ENCODE measurements around the gene PPP1R7. TPM values are rescaled to one million over a fixed set of nuclear protein-coding genes. Genes with fewer than 3 reads are reported as not detected.

Gene PPP1R7
- total RNA-seq, 1 experiment from 2014 or later, result 39.5 TPM

GRCh38 chr2:241178961-241179360 is 28.7 kb downstream of the PPP1R7 start:
- no peaks in the 10 kb centered on the region for H3K27me3 ChIP-seq (ENCODE audit: low read length)
- H2AFZ ChIP-seq (ENCODE audit: low read length), result no peak overlapping the region
- no peak overlapping the region for H3K27ac ChIP-seq (ENCODE audit: low read length)
- no peaks in the 10 kb centered on the region for H4K20me1 ChIP-seq (ENCODE audit: insufficient read depth, low read depth, low read length)
- no peak overlapping the region for H3K4me2 ChIP-seq (ENCODE audit: low read depth, low read length, poor library complexity, severe bottlenecking)
- no peak for DNase-seq
- no peak overlapping the region for H3K4me3 ChIP-seq (ENCODE audit: low read length)
- H3K79me2 ChIP-seq (ENCODE audit: low read length), result no peaks in the 10 kb centered on the region
- no peaks in the 10 kb centered on the region for H3K9me2 ChIP-seq (replicated peaks; ENCODE audit: insufficient read depth, low read length)
- H3K9ac ChIP-seq (ENCODE audit: low read length), result no peak overlapping the region
- no peaks in the 10 kb centered on the region for H3K4me1 ChIP-seq (ENCODE audit: low read length)
- no peaks in the 10 kb centered on the region for H3K9me3 ChIP-seq (ENCODE audit: low read length)
- 0 out of 2 replicates have a peak, but pooled peaks cover 4% of the 10 kb centered on the region for H3K36me3 ChIP-seq (ENCODE audit: insufficient read depth, low read length)

- Histone ChIP-seq H3K9ac (ENCODE audit: low read length) (no peak overlapping the region), H3K4me3 (ENCODE audit: low read length) (no peak overlapping the region), H3K27me3 (ENCODE audit: low read length) (no peaks in the 10 kb centered on the region), H3K9me2 (replicated peaks; ENCODE audit: insufficient read depth, low read length) (no peaks in the 10 kb centered on the region), H3K4me2 (ENCODE audit: low read depth, low read length, poor library complexity, severe bottlenecking) (no peak overlapping the region), H4K20me1 (ENCODE audit: insufficient read depth, low read depth, low read length) (no peaks in the 10 kb centered on the region), H3K9me3 (ENCODE audit: low read length) (no peaks in the 10 kb centered on the region), H3K27ac (ENCODE audit: low read length) (no peak overlapping the region), H3K36me3 (ENCODE audit: insufficient read depth, low read length) (0 out of 2 replicates have a peak, but pooled peaks cover 4% of the 10 kb centered on the region), H3K4me1 (ENCODE audit: low read length) (no peaks in the 10 kb centered on the region), H2AFZ (ENCODE audit: low read length) (no peak overlapping the region), H3K79me2 (ENCODE audit: low read length) (no peaks in the 10 kb centered on the region)
- no peak for DNase-seq
Observed at GRCh38 chr2:241179899-241180298, 29.6 kb downstream of the PPP1R7 start.

- Histone ChIP-seq H3K36me3 (ENCODE audit: insufficient read depth, low read length) (0 out of 2 replicates have a peak, but pooled peaks cover under 1% of the 10 kb centered on the region), H2AFZ (ENCODE audit: low read length) (no peak overlapping the region), H4K20me1 (ENCODE audit: insufficient read depth, low read depth, low read length) (no peaks in the 10 kb centered on the region), H3K9me3 (ENCODE audit: low read length) (no peaks in the 10 kb centered on the region), H3K79me2 (ENCODE audit: low read length) (no peaks in the 10 kb centered on the region), H3K27me3 (ENCODE audit: low read length) (no peaks in the 10 kb centered on the region), H3K9me2 (replicated peaks; ENCODE audit: insufficient read depth, low read length) (no peaks in the 10 kb centered on the region), H3K9ac (ENCODE audit: low read length) (no peak overlapping the region), H3K4me2 (ENCODE audit: low read depth, low read length, poor library complexity, severe bottlenecking) (no peak overlapping the region), H3K4me1 (ENCODE audit: low read length) (no peaks in the 10 kb centered on the region), H3K27ac (ENCODE audit: low read length) (no peak overlapping the region), H3K4me3 (ENCODE audit: low read length) (no peak overlapping the region)
- no peak for DNase-seq
Observed at GRCh38 chr2:241180495-241180894, 30.2 kb downstream of the PPP1R7 start.

GRCh38 chr2:241182126-241182525 is 31.9 kb downstream of the PPP1R7 start:
- Histone ChIP-seq H3K9me3 (ENCODE audit: low read length) (no peaks in the 10 kb centered on the region), H3K79me2 (ENCODE audit: low read length) (no peaks in the 10 kb centered on the region), H3K9ac (ENCODE audit: low read length) (no peak overlapping the region), H3K27ac (ENCODE audit: low read length) (no peak overlapping the region), H3K4me3 (ENCODE audit: low read length) (no peak overlapping the region), H3K27me3 (ENCODE audit: low read length) (no peaks in the 10 kb centered on the region), H3K4me1 (ENCODE audit: low read length) (peaks cover 1% of the 10 kb centered on the region), H3K9me2 (replicated peaks; ENCODE audit: insufficient read depth, low read length) (no peaks in the 10 kb centered on the region), H3K36me3 (ENCODE audit: insufficient read depth, low read length) (no peaks in the 10 kb centered on the region), H4K20me1 (ENCODE audit: insufficient read depth, low read depth, low read length) (0 out of 2 replicates have a peak, but pooled peaks cover 5% of the 10 kb centered on the region), H2AFZ (ENCODE audit: low read length) (no peak overlapping the region), H3K4me2 (ENCODE audit: low read depth, low read length, poor library complexity, severe bottlenecking) (no peak overlapping the region)
- no peak for DNase-seq

GRCh38 chr2:241182531-241183133 is 32.4 kb downstream of the PPP1R7 start:
- Histone ChIP-seq H3K9me3 (ENCODE audit: low read length) (no peaks in the 10 kb centered on the region), H3K4me3 (ENCODE audit: low read length) (no peak overlapping the region), H3K9ac (ENCODE audit: low read length) (no peak overlapping the region), H3K79me2 (ENCODE audit: low read length) (no peaks in the 10 kb centered on the region), H3K36me3 (ENCODE audit: insufficient read depth, low read length) (no peaks in the 10 kb centered on the region), H3K4me2 (ENCODE audit: low read depth, low read length, poor library complexity, severe bottlenecking) (no peak overlapping the region), H3K9me2 (replicated peaks; ENCODE audit: insufficient read depth, low read length) (no peaks in the 10 kb centered on the region), H2AFZ (ENCODE audit: low read length) (no peak overlapping the region), H3K4me1 (ENCODE audit: low read length) (peaks cover 6% of the 10 kb centered on the region), H4K20me1 (ENCODE audit: insufficient read depth, low read depth, low read length) (0 out of 2 replicates have a peak, but pooled peaks cover 5% of the 10 kb centered on the region), H3K27me3 (ENCODE audit: low read length) (no peaks in the 10 kb centered on the region), H3K27ac (ENCODE audit: low read length) (no peak overlapping the region)
- no peak for DNase-seq

GRCh38 chr2:241183221-241183620 is 33.0 kb downstream of the PPP1R7 start:
- Histone ChIP-seq H3K9me2 (replicated peaks; ENCODE audit: insufficient read depth, low read length) (no peaks in the 10 kb centered on the region), H3K27me3 (ENCODE audit: low read length) (no peaks in the 10 kb centered on the region), H3K4me2 (ENCODE audit: low read depth, low read length, poor library complexity, severe bottlenecking) (no peak overlapping the region), H4K20me1 (ENCODE audit: insufficient read depth, low read depth, low read length) (peaks cover 5% of the 10 kb centered on the region; the same call in 1 of the 2 replicates), H3K9me3 (ENCODE audit: low read length) (no peaks in the 10 kb centered on the region), H2AFZ (ENCODE audit: low read length) (no peak overlapping the region), H3K79me2 (ENCODE audit: low read length) (no peaks in the 10 kb centered on the region), H3K27ac (ENCODE audit: low read length) (no peak overlapping the region), H3K4me1 (ENCODE audit: low read length) (peaks cover 12% of the 10 kb centered on the region), H3K36me3 (ENCODE audit: insufficient read depth, low read length) (no peaks in the 10 kb centered on the region), H3K9ac (ENCODE audit: low read length) (no peak overlapping the region), H3K4me3 (ENCODE audit: low read length) (no peak overlapping the region)
- no peak for DNase-seq

GRCh38 chr2:241184901-241185300 is 34.6 kb downstream of the PPP1R7 start:
- no peaks in the 10 kb centered on the region for H3K9me2 ChIP-seq (replicated peaks; ENCODE audit: insufficient read depth, low read length)
- H3K4me2 ChIP-seq (ENCODE audit: low read depth, low read length, poor library complexity, severe bottlenecking), result no peak overlapping the region
- no peaks in the 10 kb centered on the region for H3K9me3 ChIP-seq (ENCODE audit: low read length)
- no peak overlapping the region for H3K4me3 ChIP-seq (ENCODE audit: low read length)
- no peaks in the 10 kb centered on the region for H3K36me3 ChIP-seq (ENCODE audit: insufficient read depth, low read length)
- peaks cover 24% of the 10 kb centered on the region for H3K4me1 ChIP-seq (ENCODE audit: low read length)
- no peak for DNase-seq
- no peak overlapping the region for H3K27ac ChIP-seq (ENCODE audit: low read length)
- H4K20me1 ChIP-seq (ENCODE audit: insufficient read depth, low read depth, low read length), result peaks cover 12% of the 10 kb centered on the region; the same call in 1 of the 2 replicates
- H3K9ac ChIP-seq (ENCODE audit: low read length), result no peak overlapping the region
- H3K27me3 ChIP-seq (ENCODE audit: low read length), result no peaks in the 10 kb centered on the region
- no peak overlapping the region for H2AFZ ChIP-seq (ENCODE audit: low read length)
- no peaks in the 10 kb centered on the region for H3K79me2 ChIP-seq (ENCODE audit: low read length)

GRCh38 chr2:241185961-241186360 is 35.7 kb downstream of the PPP1R7 start:
- Histone ChIP-seq H3K4me1 (ENCODE audit: low read length) (peaks cover 24% of the 10 kb centered on the region), H3K4me2 (ENCODE audit: low read depth, low read length, poor library complexity, severe bottlenecking) (no peak overlapping the region), H3K9ac (ENCODE audit: low read length) (no peak overlapping the region), H3K9me3 (ENCODE audit: low read length) (no peaks in the 10 kb centered on the region), H3K36me3 (ENCODE audit: insufficient read depth, low read length) (no peaks in the 10 kb centered on the region), H3K27ac (ENCODE audit: low read length) (no peak overlapping the region), H3K4me3 (ENCODE audit: low read length) (no peak overlapping the region), H3K79me2 (ENCODE audit: low read length) (no peaks in the 10 kb centered on the region), H2AFZ (ENCODE audit: low read length) (no peak overlapping the region), H3K9me2 (replicated peaks; ENCODE audit: insufficient read depth, low read length) (no peaks in the 10 kb centered on the region), H4K20me1 (ENCODE audit: insufficient read depth, low read depth, low read length) (peaks cover 14% of the 10 kb centered on the region; the same call in 1 of the 2 replicates), H3K27me3 (ENCODE audit: low read length) (no peaks in the 10 kb centered on the region)
- DNase-seq, result no peak

Measured in Karpas-422 (cell line).